Mucosa of descending colon (tissue), 3 donors: Measurements from ENCODE around the gene AGO3. TPM values are rescaled to one million over a fixed set of nuclear protein-coding genes. Genes with fewer than 3 reads are reported as not detected.

Source experiments
- ATAC-seq: fragments of 200-7000 bp; cut with Tn5 transposase; one replicate; pipeline ENCODE4 v1.9.1; 2020; ENCODE audit warnings: mild to moderate bottlenecking, moderate library complexity
- DNase-seq, 3 donors: peaks; one replicate each; pipeline ENCODE4 v3.0.0-alpha.2; 2020
- H3K36me3 ChIP-seq: fragments of 200-600 bp; one replicate; pipeline ENCODE4 v1.8.0; 2021; ENCODE audit warnings: low read depth, mild to moderate bottlenecking
- H3K4me1 ChIP-seq: fragments of 200-600 bp; one replicate; pipeline ENCODE4 v1.8.0; 2021; ENCODE audit warnings: low read depth, mild to moderate bottlenecking
- H3K4me3 ChIP-seq: fragments of 200-600 bp; one replicate; pipeline ENCODE4 v1.8.0; 2021; ENCODE audit warnings: mild to moderate bottlenecking
- H3K9me3 ChIP-seq: fragments of 200-600 bp; one replicate; pipeline ENCODE4 v1.8.0; 2021; ENCODE audit warnings: mild to moderate bottlenecking
- CTCF ChIP-seq: fragments of 200-600 bp; IDR thresholded peaks from one replicate; pipeline ENCODE4 v1.8.0; 2022; ENCODE audit warnings: antibody characterized with exemption, mild to moderate bottlenecking
- intact Hi-C, 2 donors: fragments of 100-400 bp; cut with DNase I in 1 of 2; cut with micrococcal nuclease in 1 of 2; formaldehyde crosslinking; loops; one replicate each; pipeline versions ENCODE4 v1.11.0 to v1.11.1; 2022; cut with DNase I, micrococcal nuclease
- total RNA-seq, 3 donors: library from RNA; stranded (reverse); fragmentation: NEBNext Ultra II Directional in 2 of 3; extraction: Animal tissue kit (Norgen Biotek cat#: 25700) in 2 of 3; gene quantifications; one replicate each; pipeline versions ENCODE4 v1.2.1 to v1.2.4, GENCODE V29; 2021 to 2023
- donor health status: DM: no; HTN: no; CAD: no; lungs with moderate emphysema.
- donor health status: DM: no; HTN: no; CAD: no.
- donor health status: DM: no; HTN: yes; CAD: no.

AGO3 gene
- total RNA-seq, 3 donors from 2014 or later = 16.6 to 34.5 (median 16.9) TPM

- TF ChIP-seq CTCF = no peak
- H3K9me3 ChIP-seq = no peaks in the 10 kb centered on the region
- no peak overlapping the region for H3K4me3 ChIP-seq
- H3K4me1 ChIP-seq = peaks cover 3% of the 10 kb centered on the region
- intact Hi-C loops = no loop called here
- ATAC-seq = no peak
- DNase-seq = no peak
- no peaks in the 10 kb centered on the region for H3K36me3 ChIP-seq
Measured at GRCh38 chr1:36084497-36085115, 153.7 kb downstream of the AGO3 start.

GRCh38 chr1:36085126-36085525, 154.2 kb downstream of the AGO3 start:
- DNase-seq (no peak), ATAC-seq (no peak)
- Histone ChIP-seq H3K36me3 (no peaks in the 10 kb centered on the region), H3K4me3 (no peak overlapping the region), H3K9me3 (no peaks in the 10 kb centered on the region), H3K4me1 (peaks cover 8% of the 10 kb centered on the region)
- no peak for TF ChIP-seq CTCF
- intact Hi-C loops = no loop called here

DNA sequence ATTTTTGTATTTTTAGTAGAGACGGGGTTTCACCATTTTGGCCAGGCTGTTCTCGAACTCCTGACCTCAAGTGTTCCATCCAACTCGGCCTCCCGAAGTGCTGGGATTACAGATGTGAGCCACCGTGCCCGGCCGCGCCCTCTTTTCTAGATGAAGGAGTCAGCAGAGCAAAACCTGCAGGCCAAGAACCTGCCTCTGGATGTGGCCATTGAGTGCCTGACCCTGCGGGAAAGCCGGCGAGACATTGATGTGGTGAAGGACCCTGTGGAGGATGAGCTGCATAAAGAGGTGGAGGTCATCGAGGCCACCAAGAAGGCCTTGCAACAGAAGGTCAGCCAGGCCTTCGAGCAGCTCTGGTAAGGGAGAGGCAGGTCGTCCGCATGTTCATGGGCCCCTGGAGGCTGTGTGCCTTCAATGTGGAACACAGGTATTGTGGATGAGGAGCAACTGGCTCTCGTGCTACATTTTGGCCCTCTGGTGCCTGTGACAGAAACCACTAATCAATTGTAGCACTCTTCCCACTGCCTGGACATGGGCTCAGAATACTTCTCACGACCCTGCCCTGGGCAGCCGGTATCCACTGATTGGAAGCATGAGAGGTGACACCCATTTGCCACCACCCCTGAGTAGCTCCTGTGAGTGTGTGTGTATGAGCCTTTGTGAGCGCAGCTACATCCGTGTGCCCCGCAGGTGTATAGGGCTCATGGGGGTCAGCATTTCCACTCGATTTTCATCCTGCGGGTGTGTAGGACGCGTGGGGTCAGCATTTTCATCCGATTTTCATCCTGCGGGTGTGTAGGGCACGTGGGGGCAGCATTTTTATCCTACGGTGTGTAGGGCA, 155.0 kb downstream of the AGO3 start:
- Histone ChIP-seq H3K36me3 (no peaks in the 10 kb centered on the region), H3K4me3 (no peak overlapping the region), H3K9me3 (no peaks in the 10 kb centered on the region), H3K4me1 (peaks cover 10% of the 10 kb centered on the region)
- DNase-seq (no peak), ATAC-seq (no peak)
- intact Hi-C loops = no loop called here
- TF ChIP-seq CTCF = no peak

GRCh38 chr1:36086529-36087232, 155.8 kb downstream of the AGO3 start:
- no peak for TF ChIP-seq CTCF
- no peak for DNase-seq
- H3K9me3 ChIP-seq = no peaks in the 10 kb centered on the region
- H3K4me3 ChIP-seq = no peak overlapping the region
- H3K36me3 ChIP-seq = no peaks in the 10 kb centered on the region
- ATAC-seq = no peak
- H3K4me1 ChIP-seq = peaks cover 10% of the 10 kb centered on the region
- intact Hi-C loops = no loop called here

GRCh38 chr1:36087233-36088123, 156.6 kb downstream of the AGO3 start:
- ATAC-seq = no peak
- DNase-seq = no peak
- Histone ChIP-seq H3K4me3 (no peak overlapping the region), H3K4me1 (peaks cover 10% of the 10 kb centered on the region), H3K36me3 (no peaks in the 10 kb centered on the region), H3K9me3 (no peaks in the 10 kb centered on the region)
- intact Hi-C loops = no loop called here
- TF ChIP-seq CTCF = no peak
